Ishikawa (cell line): Measurements from ENCODE around the gene PLEKHG1.

Experiments used
- CREB1 ChIP-seq: IDR thresholded peaks from 2 replicates; pipeline ENCODE4 v1.6.1; 2012; ENCODE audit warnings: low read depth
- EP300 ChIP-seq: IDR thresholded peaks from 2 replicates; pipeline ENCODE4 v1.6.1; 2012; ENCODE audit warnings: borderline replicate concordance
- FOXM1 ChIP-seq: IDR thresholded peaks from 2 replicates; pipeline ENCODE4 v1.6.1; 2012; ENCODE audit warnings: low read depth, borderline replicate concordance
- NFIC ChIP-seq: IDR thresholded peaks from 2 replicates; pipeline ENCODE4 v1.6.1; 2012
- TAF1 ChIP-seq: IDR thresholded peaks from 2 replicates; pipeline ENCODE4 v1.6.1; 2012; ENCODE audit warnings: low read depth, mild to moderate bottlenecking
- TEAD4 ChIP-seq: IDR thresholded peaks from 2 replicates; pipeline ENCODE4 v1.6.1; 2012
- YY1 ChIP-seq: IDR thresholded peaks from 2 replicates; pipeline ENCODE4 v1.6.1; 2012; ENCODE audit warnings: low read depth
- TF ChIP-seq, protein P1 (sequence below): IDR thresholded peaks from 2 replicates; pipeline ENCODE4 v1.6.1; 2012
- TF ChIP-seq, protein P2 (sequence below): IDR thresholded peaks from 2 replicates; pipeline ENCODE4 v1.6.1; 2012

DNA sequence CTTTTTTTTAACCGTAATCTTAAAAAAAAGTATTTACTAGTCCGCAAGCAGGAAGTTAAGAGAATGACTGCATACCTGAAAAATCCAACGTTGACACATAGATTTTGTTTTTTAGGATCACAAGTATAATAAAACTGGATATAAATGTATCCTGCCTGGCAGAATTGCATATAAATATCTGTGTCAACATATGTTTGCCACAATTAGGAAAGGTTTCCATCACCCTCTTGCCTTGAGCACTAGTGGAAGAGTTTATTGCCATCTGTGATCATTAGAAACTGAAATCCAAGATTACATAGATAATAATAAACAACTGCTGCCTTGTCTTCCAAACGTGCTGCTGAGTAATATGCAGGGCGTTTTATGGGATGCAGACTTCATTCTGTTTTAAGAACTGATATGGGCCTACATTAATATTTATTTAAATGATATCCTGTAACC lies 27.9 kb downstream of the PLEKHG1 start:
- TF ChIP-seq NFIC: no peak
- no peak for TF ChIP-seq FOXM1
- TF ChIP-seq, protein P1, sequence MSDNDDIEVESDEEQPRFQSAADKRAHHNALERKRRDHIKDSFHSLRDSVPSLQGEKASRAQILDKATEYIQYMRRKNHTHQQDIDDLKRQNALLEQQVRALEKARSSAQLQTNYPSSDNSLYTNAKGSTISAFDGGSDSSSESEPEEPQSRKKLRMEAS: no peak
- TF ChIP-seq, protein P2, sequence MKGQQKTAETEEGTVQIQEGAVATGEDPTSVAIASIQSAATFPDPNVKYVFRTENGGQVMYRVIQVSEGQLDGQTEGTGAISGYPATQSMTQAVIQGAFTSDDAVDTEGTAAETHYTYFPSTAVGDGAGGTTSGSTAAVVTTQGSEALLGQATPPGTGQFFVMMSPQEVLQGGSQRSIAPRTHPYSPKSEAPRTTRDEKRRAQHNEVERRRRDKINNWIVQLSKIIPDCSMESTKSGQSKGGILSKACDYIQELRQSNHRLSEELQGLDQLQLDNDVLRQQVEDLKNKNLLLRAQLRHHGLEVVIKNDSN: no peak
- no peak for TF ChIP-seq CREB1
- no peak for TF ChIP-seq EP300
- TF ChIP-seq TEAD4: no peak
- TF ChIP-seq YY1: no peak
- TF ChIP-seq TAF1: no peak
